ENCODE results near the gene PLXNA1.

Gene PLXNA1

DNA sequence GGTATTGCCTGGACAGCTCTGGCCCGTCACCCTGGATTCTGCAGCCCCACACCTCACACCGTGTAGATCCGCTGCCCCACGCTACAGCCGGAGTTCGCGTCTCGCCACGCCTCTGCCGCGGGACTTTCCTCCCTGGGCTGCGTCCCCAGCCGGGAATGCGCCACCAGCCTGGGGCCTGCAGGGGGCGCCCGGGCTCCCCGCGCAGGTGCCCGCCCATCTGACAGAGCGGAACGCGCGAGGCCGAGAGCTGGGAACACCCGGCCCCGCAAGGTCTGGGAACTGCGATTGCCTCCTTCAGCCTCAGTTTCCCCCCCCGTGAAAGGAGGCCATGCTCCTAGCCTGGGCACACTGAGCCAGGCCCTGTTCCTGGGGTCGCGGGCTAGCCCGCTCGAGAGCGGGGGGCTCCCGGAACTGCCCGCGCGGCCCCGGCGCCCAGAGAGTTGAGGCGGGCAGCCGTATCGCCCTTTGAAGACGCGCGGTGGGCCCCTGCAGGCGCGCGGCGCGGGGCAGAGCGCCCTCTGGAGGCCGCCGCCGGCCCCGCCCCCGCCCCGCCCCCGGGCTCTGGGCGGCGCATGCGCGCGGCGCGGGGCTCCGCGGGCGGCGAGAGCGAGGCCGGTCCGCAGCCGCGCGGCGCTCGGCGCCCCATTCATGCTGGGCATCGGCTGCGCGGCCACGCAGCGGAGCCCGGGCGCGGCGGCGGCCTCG, at the start of gene PLXNA1:
Gene PLXNA1 (plus strand): TSS at position 645 of the 705 bp plus-strand sequence. CDS start 5,479 bp downstream, outside the sequence.
- peak within 1 kb of the TSS; percentile 81 for H3K4me3 Mint-ChIP-seq
- H3K36me3 Mint-ChIP-seq (ENCODE audit: low read depth): no peaks in the 10 kb centered on the region
- H3K9me3 Mint-ChIP-seq: no peaks in the 10 kb centered on the region
- peaks cover 17% of the 10 kb centered on the region for H3K27me3 Mint-ChIP-seq (ENCODE audit: low read depth)
- peak within 1 kb of the TSS; percentile 89 for H3K27ac Mint-ChIP-seq
- H3K4me1 Mint-ChIP-seq (ENCODE audit: low read depth): peaks cover 21% of the 10 kb centered on the region

DNA sequence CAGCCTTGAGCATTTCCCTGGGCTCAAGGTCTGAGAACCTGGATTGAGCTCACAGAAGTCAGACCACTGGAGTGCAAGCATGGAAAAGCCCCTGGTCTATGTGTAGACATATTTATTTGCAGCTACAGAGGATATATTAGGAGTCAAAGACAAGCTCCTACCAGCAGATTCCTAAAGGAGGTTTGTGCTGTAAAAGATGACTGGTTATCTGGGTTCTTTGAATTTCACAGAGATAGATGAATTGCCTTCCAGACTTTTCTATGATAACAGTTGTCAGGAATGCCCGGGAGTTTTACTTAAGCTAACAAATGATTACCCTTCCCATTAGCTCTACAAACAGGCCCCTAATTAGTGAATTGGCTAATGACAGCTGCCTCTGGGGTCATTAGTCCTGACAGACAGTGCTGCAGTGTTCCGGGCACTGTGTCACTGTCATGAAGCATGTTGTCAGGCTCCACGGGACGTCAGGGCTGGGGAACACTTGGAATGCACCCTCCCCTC, 48.8 kb upstream of the PLXNA1 start:
- Mint-ChIP-seq H3K36me3 (ENCODE audit: low read depth) (no peaks in the 10 kb centered on the region), H3K9me3 (no peaks in the 10 kb centered on the region), H3K4me1 (ENCODE audit: low read depth) (peaks cover 3% of the 10 kb centered on the region), H3K27ac (no peak overlapping the region), H3K4me3 (no peak overlapping the region), H3K27me3 (ENCODE audit: low read depth) (no peaks in the 10 kb centered on the region)

DNA sequence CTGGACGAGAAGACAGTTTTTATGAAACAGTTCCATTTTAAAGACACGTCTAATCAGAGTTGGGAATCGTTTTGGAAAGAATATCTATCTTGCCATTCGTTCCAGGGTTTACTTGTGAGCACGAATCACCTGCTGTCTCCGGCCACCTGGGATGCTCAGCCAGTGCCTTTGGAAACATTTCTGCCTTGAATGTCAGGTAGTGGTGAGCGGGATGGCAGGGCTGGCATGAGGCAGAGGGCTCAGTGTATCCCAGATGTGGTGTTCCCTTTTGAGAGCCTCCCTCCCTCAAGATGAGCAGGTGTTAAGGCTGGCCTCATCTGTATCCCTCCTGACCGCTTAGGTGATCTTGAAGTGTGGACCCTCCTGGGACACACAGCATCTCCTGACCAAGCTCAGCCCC, 47.9 kb upstream of the PLXNA1 start:
- no peaks in the 10 kb centered on the region for H3K27me3 Mint-ChIP-seq (ENCODE audit: low read depth)
- no peaks in the 10 kb centered on the region for H3K36me3 Mint-ChIP-seq (ENCODE audit: low read depth)
- H3K27ac Mint-ChIP-seq: no peak overlapping the region
- peaks cover 3% of the 10 kb centered on the region for H3K4me1 Mint-ChIP-seq (ENCODE audit: low read depth)
- H3K9me3 Mint-ChIP-seq: no peaks in the 10 kb centered on the region
- no peak overlapping the region for H3K4me3 Mint-ChIP-seq

DNA sequence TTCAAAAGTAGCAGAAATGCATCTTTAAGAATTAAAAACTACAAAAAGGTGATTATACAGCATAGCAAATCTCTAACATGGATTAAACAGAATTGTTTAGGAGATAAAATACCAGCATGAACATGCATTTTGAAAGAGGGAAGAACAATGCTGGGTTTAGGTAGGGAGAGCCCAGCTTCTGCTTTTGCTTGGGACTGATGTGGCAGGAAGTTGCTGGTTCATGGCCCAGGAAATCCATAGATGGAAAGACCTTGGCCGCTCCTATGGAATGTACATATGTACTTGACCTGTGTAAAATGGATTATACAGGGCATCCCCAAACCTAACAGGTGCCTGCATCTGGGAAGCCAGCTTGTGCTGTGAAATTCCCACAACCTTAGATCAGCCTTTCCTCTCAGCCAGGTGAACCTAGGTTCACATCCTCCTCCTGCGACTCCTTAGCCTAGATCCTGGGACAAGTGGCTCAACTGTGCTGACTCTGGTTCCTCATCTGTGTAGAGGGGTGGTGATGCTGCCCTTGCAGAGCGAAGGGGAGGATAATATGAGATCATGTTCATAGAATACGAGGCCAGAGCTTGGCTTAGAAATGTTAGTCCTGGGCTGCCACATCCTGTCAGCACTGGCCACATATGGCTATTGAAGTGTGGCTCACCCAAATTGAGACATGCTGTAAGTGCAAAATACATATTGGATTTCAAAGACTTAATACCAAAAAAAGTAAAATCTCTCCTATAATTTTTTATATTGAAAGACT, 47.0 kb upstream of the PLXNA1 start:
- Mint-ChIP-seq H3K9me3 (no peaks in the 10 kb centered on the region), H3K36me3 (ENCODE audit: low read depth) (no peaks in the 10 kb centered on the region), H3K4me1 (ENCODE audit: low read depth) (peaks cover 3% of the 10 kb centered on the region), H3K27me3 (ENCODE audit: low read depth) (no peaks in the 10 kb centered on the region), H3K27ac (no peak overlapping the region), H3K4me3 (no peak overlapping the region)

DNA sequence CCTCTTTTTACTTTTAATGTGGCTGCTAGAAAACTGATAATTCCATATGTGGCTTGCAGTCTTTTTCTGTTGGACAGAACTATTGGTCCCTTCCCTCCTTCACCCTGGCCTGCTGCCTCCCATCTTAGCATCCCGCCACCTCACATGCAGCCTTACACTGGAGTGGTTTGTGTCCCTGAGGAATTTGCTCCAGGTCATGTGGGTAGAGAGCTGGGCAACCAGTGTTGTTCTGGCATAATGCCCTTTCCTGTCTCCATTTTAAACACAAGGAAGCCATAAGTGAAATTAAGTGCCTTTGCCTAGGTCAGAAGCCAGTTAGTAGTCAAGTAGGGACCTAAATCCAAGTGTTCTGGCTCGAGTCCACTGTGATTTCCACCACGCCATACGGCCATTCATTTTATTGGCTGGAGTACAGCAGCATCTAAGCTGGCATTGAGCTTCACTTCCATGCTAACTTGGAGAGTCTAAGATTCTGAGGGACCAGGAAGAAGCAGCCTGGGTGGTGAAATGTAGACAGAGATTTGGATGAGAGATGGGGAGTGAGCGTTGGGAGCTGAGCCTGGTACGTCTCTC, 46.0 kb upstream of the PLXNA1 start:
- Mint-ChIP-seq H3K4me3 (no peak overlapping the region), H3K27me3 (ENCODE audit: low read depth) (no peaks in the 10 kb centered on the region), H3K36me3 (ENCODE audit: low read depth) (no peaks in the 10 kb centered on the region), H3K27ac (no peak overlapping the region), H3K9me3 (no peaks in the 10 kb centered on the region), H3K4me1 (ENCODE audit: low read depth) (peaks cover 6% of the 10 kb centered on the region)

GRCh38 chr3:126937533-126937932, 45.4 kb upstream of the PLXNA1 start:
- no peak overlapping the region for H3K27ac Mint-ChIP-seq
- peaks cover 6% of the 10 kb centered on the region for H3K4me1 Mint-ChIP-seq (ENCODE audit: low read depth)
- H3K9me3 Mint-ChIP-seq: no peaks in the 10 kb centered on the region
- H3K27me3 Mint-ChIP-seq (ENCODE audit: low read depth): no peaks in the 10 kb centered on the region
- H3K4me3 Mint-ChIP-seq: no peak overlapping the region
- H3K36me3 Mint-ChIP-seq (ENCODE audit: low read depth): no peaks in the 10 kb centered on the region

GRCh38 chr3:126937973-126938372, 44.9 kb upstream of the PLXNA1 start:
- Mint-ChIP-seq H3K27ac (no peak overlapping the region), H3K4me3 (no peak overlapping the region), H3K4me1 (ENCODE audit: low read depth) (peaks cover 6% of the 10 kb centered on the region), H3K36me3 (ENCODE audit: low read depth) (no peaks in the 10 kb centered on the region), H3K9me3 (no peaks in the 10 kb centered on the region), H3K27me3 (ENCODE audit: low read depth) (no peaks in the 10 kb centered on the region)

- H3K4me1 Mint-ChIP-seq (ENCODE audit: low read depth): peaks cover 6% of the 10 kb centered on the region
- no peaks in the 10 kb centered on the region for H3K27me3 Mint-ChIP-seq (ENCODE audit: low read depth)
- no peak overlapping the region for H3K27ac Mint-ChIP-seq
- no peaks in the 10 kb centered on the region for H3K9me3 Mint-ChIP-seq
- H3K36me3 Mint-ChIP-seq (ENCODE audit: low read depth): no peaks in the 10 kb centered on the region
- H3K4me3 Mint-ChIP-seq: no peak overlapping the region
Observed at GRCh38 chr3:126938520-126939337, 44.2 kb upstream of the PLXNA1 start.

DNA sequence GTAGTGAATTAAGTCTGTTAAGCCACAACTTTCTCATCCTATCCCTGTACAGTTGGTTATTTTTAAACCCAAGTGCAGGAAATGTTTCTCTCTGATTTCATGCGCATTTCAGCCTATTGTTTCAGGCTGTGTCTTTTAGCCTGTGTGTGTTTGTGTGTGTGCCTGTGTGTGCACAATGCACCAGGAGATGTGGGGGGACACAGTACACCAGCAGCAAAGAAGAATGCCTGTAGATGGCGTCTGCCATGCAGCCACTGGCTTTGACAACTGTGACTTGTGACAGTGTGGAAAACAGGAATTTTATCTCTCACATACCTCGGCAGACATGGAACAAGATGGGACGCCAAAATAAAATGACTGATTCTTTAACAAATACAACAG, 43.6 kb upstream of the PLXNA1 start:
- no peak overlapping the region for H3K4me3 Mint-ChIP-seq
- no peaks in the 10 kb centered on the region for H3K36me3 Mint-ChIP-seq (ENCODE audit: low read depth)
- H3K27me3 Mint-ChIP-seq (ENCODE audit: low read depth): no peaks in the 10 kb centered on the region
- no peak overlapping the region for H3K27ac Mint-ChIP-seq
- peaks cover 6% of the 10 kb centered on the region for H3K4me1 Mint-ChIP-seq (ENCODE audit: low read depth)
- H3K9me3 Mint-ChIP-seq: no peaks in the 10 kb centered on the region

DNA sequence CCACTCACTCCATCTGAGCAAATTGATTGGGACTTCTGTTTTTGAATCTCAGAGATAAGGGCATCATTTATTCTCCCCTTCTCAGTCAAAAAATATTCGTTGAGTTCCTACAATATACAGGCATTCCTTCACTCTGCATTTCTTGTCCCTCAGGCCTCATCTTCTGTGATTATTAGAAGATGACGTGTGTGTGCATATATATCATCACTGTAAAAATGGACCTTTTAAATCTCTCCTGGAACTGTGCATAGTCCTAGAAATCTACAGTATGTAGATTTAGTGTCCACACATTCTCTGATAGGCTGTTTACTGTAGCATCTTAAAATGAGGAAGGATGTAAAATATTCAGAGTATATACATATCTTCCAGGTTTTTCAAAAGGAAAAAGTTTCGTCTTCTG, 43.2 kb upstream of the PLXNA1 start:
- H3K27me3 Mint-ChIP-seq (ENCODE audit: low read depth): no peaks in the 10 kb centered on the region
- H3K9me3 Mint-ChIP-seq: no peaks in the 10 kb centered on the region
- H3K4me1 Mint-ChIP-seq (ENCODE audit: low read depth): peaks cover 7% of the 10 kb centered on the region
- H3K4me3 Mint-ChIP-seq: no peak overlapping the region
- H3K36me3 Mint-ChIP-seq (ENCODE audit: low read depth): no peaks in the 10 kb centered on the region
- no peak overlapping the region for H3K27ac Mint-ChIP-seq

DNA sequence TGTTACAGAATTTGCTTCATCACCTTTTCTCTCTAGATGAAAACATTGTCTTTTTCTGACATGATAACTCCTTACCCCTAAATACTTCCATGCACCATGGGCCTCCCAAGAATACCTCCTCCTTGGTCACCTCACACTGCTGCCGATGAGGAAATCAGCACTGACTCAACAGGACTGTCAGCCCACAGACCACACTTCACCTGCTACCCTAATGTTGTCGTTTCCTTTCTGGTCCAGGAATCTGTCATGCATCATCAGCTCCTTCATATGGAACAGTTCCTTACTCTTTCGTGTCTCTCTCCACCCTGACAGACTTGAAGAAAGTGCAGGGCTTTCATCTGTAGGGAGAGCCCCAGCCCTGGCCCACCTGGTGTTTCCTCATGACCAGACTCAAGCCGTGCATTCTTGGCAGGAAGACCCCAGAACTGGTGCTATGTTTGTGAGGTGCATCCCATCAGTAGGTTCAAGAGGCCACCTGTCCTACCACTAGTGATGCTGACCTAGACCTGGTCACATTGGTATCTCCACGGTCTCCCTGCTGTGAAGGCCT, 41.1 kb upstream of the PLXNA1 start:
- Mint-ChIP-seq H3K4me1 (ENCODE audit: low read depth) (peaks cover 7% of the 10 kb centered on the region), H3K9me3 (no peaks in the 10 kb centered on the region), H3K27me3 (ENCODE audit: low read depth) (no peaks in the 10 kb centered on the region), H3K27ac (no peak overlapping the region), H3K4me3 (no peak overlapping the region), H3K36me3 (ENCODE audit: low read depth) (no peaks in the 10 kb centered on the region)

- Mint-ChIP-seq H3K36me3 (ENCODE audit: low read depth) (no peaks in the 10 kb centered on the region), H3K9me3 (no peaks in the 10 kb centered on the region), H3K4me3 (no peak overlapping the region), H3K4me1 (ENCODE audit: low read depth) (peaks cover 14% of the 10 kb centered on the region), H3K27me3 (ENCODE audit: low read depth) (no peaks in the 10 kb centered on the region), H3K27ac (no peak overlapping the region)
Observed at GRCh38 chr3:126944089-126944965, 38.6 kb upstream of the PLXNA1 start.

- Mint-ChIP-seq H3K27ac (no peak overlapping the region), H3K27me3 (ENCODE audit: low read depth) (no peaks in the 10 kb centered on the region), H3K9me3 (no peaks in the 10 kb centered on the region), H3K4me1 (ENCODE audit: low read depth) (peaks cover 14% of the 10 kb centered on the region), H3K36me3 (ENCODE audit: low read depth) (no peaks in the 10 kb centered on the region), H3K4me3 (no peak overlapping the region)
Observed at GRCh38 chr3:126945171-126945721, 37.7 kb upstream of the PLXNA1 start.

All from T-helper 1 cell treated with Interleukin-12 subunit alpha and Interleukin-12 subunit beta and Interleukin-4 antibody, amounts not matched to agents 30 μg/mL and 1 μg/mL, for 36 hours (primary cell).